K562 (cell line): Measurements from ENCODE around the gene NFIC. TPM values are rescaled to one million over a fixed set of nuclear protein-coding genes. Genes with fewer than 3 reads are reported as not detected.

Experiments
- ATAC-seq: fragments of 200-7000 bp; cut with Tn5 transposase; 3 replicates; pipeline ENCODE4 v1.9.1; 2020; ENCODE audit warnings: moderate library complexity
- BruUV-seq: library from RNA; stranded (reverse); fragments of 400-500 nt; replicated peaks from 2 replicates; lab custom pipeline; 2021; lab: Mats Ljungman, UMichigan
- CTCF ChIA-PET: fragments of 300-600 bp; formaldehyde crosslinking; extraction: SDS; loops from one replicate; lab custom pipeline; 2021; ENCODE audit warnings: low intra/inter-chr PET ratio; lab: Yijun Ruan, JAX
- POLR2A ChIA-PET: fragments of 300-600, 350-650 bp; sonication (Branson Sonifier 250); formaldehyde crosslinking; extraction: SDS; loops from one replicate; lab custom pipeline; 2021; ENCODE audit warnings: antibody characterized with exemption, inconsistent platforms; lab: Yijun Ruan, JAX
- DNase-seq, 4 experiments: peaks; one replicate each; pipeline versions ENCODE4 v3.0.0 to v3.0.0-alpha.2; 2011 to 2018; ENCODE audit warnings: low spot score in 3 of 4, mixed read lengths in 3 of 4; ENCODE audit errors: extremely low read depth in 1 of 4
- FAIRE-seq: peaks from 2 replicates; lab custom pipeline; 2011; peaks lifted over from hg19 to GRCh38; lab: Jason Lieb, UNC
- H2AFZ ChIP-seq: 2 replicates; pipeline ENCODE4 v1.6.0; 2011; ENCODE audit warnings: low read depth, low read length, control low read depth, inconsistent platforms
- H3K27ac ChIP-seq: fragments of 200-600 bp; 3 replicates; pipeline ENCODE4 v1.8.0; 2011; ENCODE audit warnings: low read depth, mild to moderate bottlenecking, control low read depth, inconsistent platforms, low read length, moderate library complexity, mixed read lengths; ENCODE audit errors: extremely low read depth
- H3K27me3 ChIP-seq, 2 experiments: fragments of 300-600 bp in 1 of 2; 2 replicates in 1 of 2; 3 replicates in 1 of 2; pipeline versions ENCODE4 v1.6.0 to v1.8.0; 2011; ENCODE audit warnings: inconsistent platforms in 2 of 2, low read length in 2 of 2, mild to moderate bottlenecking in 1 of 2, mixed read lengths in 1 of 2, moderate library complexity in 1 of 2; ENCODE audit not compliant: control insufficient read depth in 2 of 2, insufficient read depth in 2 of 2
- H3K36me3 ChIP-seq: fragments of 300-600 bp; 3 replicates; pipeline ENCODE4 v1.8.0; 2011; ENCODE audit warnings: mild to moderate bottlenecking, low read length, inconsistent platforms; ENCODE audit not compliant: control insufficient read depth, insufficient read depth
- H3K4me1 ChIP-seq, 2 experiments: fragments of 200-600 bp in 1 of 2; replicated peaks in 1 of 2; 2 replicates in 1 of 2; 3 replicates in 1 of 2; pipeline versions ENCODE4 v1.5.1 to v1.8.0; 2011; ENCODE audit warnings: inconsistent platforms in 2 of 2, low read length in 2 of 2, mild to moderate bottlenecking in 1 of 2, mixed read lengths in 1 of 2, moderate library complexity in 1 of 2; ENCODE audit not compliant: control insufficient read depth in 2 of 2, insufficient read depth in 2 of 2
- H3K4me2 ChIP-seq: 2 replicates; pipeline ENCODE4 v1.6.1; 2011; ENCODE audit warnings: low read length, control low read depth, inconsistent platforms, mixed read lengths; ENCODE audit not compliant: insufficient read depth
- H3K4me3 ChIP-seq: fragments of 200-600 bp; sonication (generic), shearing (Covaris generic); 2 replicates; pipeline ENCODE4 v1.5.1; 2016; ENCODE audit warnings: control low read depth, inconsistent platforms
- H3K79me2 ChIP-seq: fragments of 200-600 bp; 3 replicates; pipeline ENCODE4 v1.8.0; 2011; ENCODE audit warnings: low read length, inconsistent platforms; ENCODE audit not compliant: control insufficient read depth, insufficient read depth
- H3K9ac ChIP-seq, 2 experiments: 2 replicates each; pipeline versions ENCODE4 v1.6.0 to v1.6.1; 2011; ENCODE audit warnings: low read depth in 2 of 2, low read length in 2 of 2, control low read depth in 1 of 2, inconsistent platforms in 1 of 2, mild to moderate bottlenecking in 1 of 2, mixed read lengths in 1 of 2; ENCODE audit not compliant: insufficient read depth in 1 of 2
- H3K9me1 ChIP-seq: one replicate; pipeline ENCODE4 v1.6.0; 2011; ENCODE audit warnings: inconsistent platforms, mild to moderate bottlenecking, low read length, moderate library complexity; ENCODE audit not compliant: control insufficient read depth, insufficient read depth
- H3K9me3 ChIP-seq: replicated peaks from 2 replicates; pipeline ENCODE4 v1.5.1; 2011; ENCODE audit warnings: low read depth, low read length, inconsistent platforms; ENCODE audit not compliant: control insufficient read depth, insufficient read depth
- H4K20me1 ChIP-seq: replicated peaks from 2 replicates; pipeline ENCODE4 v1.6.1; 2011; ENCODE audit warnings: low read length, inconsistent platforms, mixed read lengths; ENCODE audit not compliant: control insufficient read depth, insufficient read depth
- HDGF ChIP-seq: fragments of 450-650 bp; IDR thresholded peaks from 2 replicates; pipeline ENCODE4 v1.6.1; 2016
- HNRNPK ChIP-seq: fragments of 200-400 bp; formaldehyde crosslinking; IDR thresholded peaks from one replicate; pipeline ENCODE4 v1.6.1; 2018; ENCODE audit warnings: mild to moderate bottlenecking, low read depth, low read length; ENCODE audit not compliant: poor library complexity, severe bottlenecking
- KLF13 ChIP-seq: fragments of 450-650 bp; IDR thresholded peaks from 2 replicates; pipeline ENCODE4 v1.6.1; 2016; ENCODE audit warnings: missing genetic modification characterization, low read depth, mild to moderate bottlenecking, missing compliant biosample characterization, moderate library complexity, borderline replicate concordance
- RAD51 ChIP-seq: fragments of 450-650 bp; IDR thresholded peaks from 2 replicates; pipeline ENCODE4 v1.7.1; 2016; ENCODE audit warnings: low read depth, mild to moderate bottlenecking, borderline replicate concordance
- ZFP91 ChIP-seq: sonication (generic); formaldehyde crosslinking; IDR thresholded peaks from 2 replicates; pipeline ENCODE4 v1.8.0; 2022; ENCODE audit warnings: mild to moderate bottlenecking, missing genetic modification reagents
- ZKSCAN8 ChIP-seq: fragments of 200-800 bp; sonication (Bioruptor generic); IDR thresholded peaks from 2 replicates; pipeline ENCODE4 v1.6.1; 2016; ENCODE audit warnings: missing genetic modification characterization, missing compliant biosample characterization
- WGBS: fragments of 100-300 bp; shearing (Covaris generic); methylation state at CpG from one replicate; pipeline ENCODE4 v1.1.6; 2016; ENCODE audit warnings: low coverage, mixed read lengths; ENCODE audit not compliant: insufficient coverage; ENCODE audit errors: missing lambda C conversion rate; 5-methylcytosine and 5-hydroxymethylcytosine counted together
- in situ Hi-C: fragments of 300-500 bp; cut with MboI; formaldehyde crosslinking; loops from 4 replicates; pipeline ENCODE4 v1.15.0; 2018; ENCODE audit warnings: inconsistent platforms, mixed read lengths
- intact Hi-C: fragments of 100-400 bp; cut with micrococcal nuclease; formaldehyde crosslinking; loops from 2 replicates; pipeline ENCODE4 v1.14.2; 2022
- polyA plus RNA-seq, 8 experiments: library from polyadenylated mRNA; depleted of rRNA in 4 of 8; stranded (reverse) in 5 of 8; unstranded in 3 of 8; fragments of >200 nt; fragmentation: Nextera tagmentation in 2 of 8; fragmentation: Illumina TruSeq in 1 of 8; extraction: Ambion mirVana in 2 of 8; extraction: Trizol in 1 of 8; gene quantifications; 2 replicates each; pipeline versions ENCODE4 v1.2.1 to v1.2.3, GENCODE V29; 2011 to 2014; ENCODE audit warnings: inconsistent platforms in 1 of 8, missing spikeins in 1 of 8
- total RNA-seq, 7 experiments: library from RNA; depleted of rRNA in 6 of 7; stranded (reverse); fragments of >200 nt in 6 of 7; fragmentation: Illumina TruSeq in 2 of 7; extraction: Trizol in 2 of 7; gene quantifications; 2 replicates each; pipeline versions ENCODE4 v1.2.1 to v1.2.3, GENCODE V29; 2011 to 2021; ENCODE audit warnings: low replicate concordance in 1 of 7

NFIC gene
- total and polyA plus RNA-seq, 9 of the 15 experiments (the other 6 are each of a cell fraction or from before 2014, with no cell fraction given), result 0.71 to 62.1 (median 6.9) TPM

GRCh38 chr19:3336351-3336679 lies 30.1 kb upstream of the NFIC start:
- intact Hi-C loops, result no loop called here
- H3K4me3 ChIP-seq, result no peak overlapping the region

More at GRCh38 chr19:3336351-3336679, 30.1 kb upstream of the NFIC start:
- POLR2A ChIA-PET, result interaction anchor here (1.0 kb wide), 1 partner anchor 9 kb away, joined by 4 read pairs; no protein-coding TSS in a partner anchor
- H3K9me3 ChIP-seq, result no peaks in the 10 kb centered on the region
- CTCF ChIA-PET, result no interaction called here
- FAIRE-seq (no peak), DNase-seq (no peak), ATAC-seq (no peak)
- H3K9me1 ChIP-seq, result no peaks in the 10 kb centered on the region
- in situ Hi-C loops, result no loop called here
- H3K27ac ChIP-seq, result no peak overlapping the region
- H3K4me1 ChIP-seq, result peaks cover 0 to 13% of the 10 kb centered on the region in 2 experiments; a peak in 3 of 5 replicates
- TF ChIP-seq HDGF (no peak), HNRNPK (no peak), RAD51 (no peak), ZFP91 (CRISPR knock-in tag) (no peak), KLF13 (no peak), ZKSCAN8 (peak; percentile 95)
- peaks cover 0 to 15% of the 10 kb centered on the region in 2 experiments; a peak in 3 of 5 replicates for H3K27me3 ChIP-seq
- WGBS, result 16% methylated on average over 5 of the region's 5 CpGs
- H3K4me2 ChIP-seq, result no peak overlapping the region
- H4K20me1 ChIP-seq, result peaks cover 4% of the 10 kb centered on the region; the same call in 1 of the 2 replicates
- H3K36me3 ChIP-seq, result no peaks in the 10 kb centered on the region
- peak overlapping the region in 1 of 2 experiments; percentile 16; a peak in 1 of 4 replicates for H3K9ac ChIP-seq
- BruUV-seq, result no TSS peak
- no peaks in the 10 kb centered on the region for H3K79me2 ChIP-seq
- no peak overlapping the region for H2AFZ ChIP-seq
